IgD-negative memory B cell (primary cell): ENCODE data around the gene CLTC. TPM values are rescaled to one million over a fixed set of nuclear protein-coding genes. Genes with fewer than 3 reads are reported as not detected.

Experiments used
- H3K27ac Mint-ChIP-seq, 3 donors: one replicate each; pipeline ENCODE4 v1.8.0; 2020 to 2022; ENCODE audit warnings: mild to moderate bottlenecking in 3 of 3, mixed read lengths in 3 of 3, moderate library complexity in 1 of 3
- H3K27me3 Mint-ChIP-seq: one replicate; pipeline ENCODE4 v1.8.0; 2021; ENCODE audit warnings: mixed read lengths
- H3K36me3 Mint-ChIP-seq: one replicate; pipeline ENCODE4 v1.8.0; 2020; ENCODE audit warnings: mild to moderate bottlenecking, mixed read lengths
- H3K4me1 Mint-ChIP-seq, 3 donors: one replicate each; pipeline ENCODE4 v1.8.0; 2020 to 2022; ENCODE audit warnings: mixed read lengths in 3 of 3, mild to moderate bottlenecking in 1 of 3
- H3K4me3 Mint-ChIP-seq, 4 donors: one replicate each; pipeline ENCODE4 v1.8.0; 2020 to 2022; ENCODE audit warnings: mild to moderate bottlenecking in 4 of 4, mixed read lengths in 4 of 4, moderate library complexity in 3 of 4
- H3K9me3 Mint-ChIP-seq, 3 donors: one replicate each; pipeline ENCODE4 v1.8.0; 2020 to 2021; ENCODE audit warnings: mixed read lengths in 3 of 3, mild to moderate bottlenecking in 1 of 3
- polyA plus RNA-seq: library from polyadenylated mRNA; unstranded; fragments of 300-500 nt; fragmentation: Illumina TruSeq; gene quantifications from one replicate; pipeline ENCODE4 v1.2.3, GENCODE V29; 2021

Gene CLTC
- polyA plus RNA-seq, 1 donor from 2014 or later, result 27.8 TPM

DNA sequence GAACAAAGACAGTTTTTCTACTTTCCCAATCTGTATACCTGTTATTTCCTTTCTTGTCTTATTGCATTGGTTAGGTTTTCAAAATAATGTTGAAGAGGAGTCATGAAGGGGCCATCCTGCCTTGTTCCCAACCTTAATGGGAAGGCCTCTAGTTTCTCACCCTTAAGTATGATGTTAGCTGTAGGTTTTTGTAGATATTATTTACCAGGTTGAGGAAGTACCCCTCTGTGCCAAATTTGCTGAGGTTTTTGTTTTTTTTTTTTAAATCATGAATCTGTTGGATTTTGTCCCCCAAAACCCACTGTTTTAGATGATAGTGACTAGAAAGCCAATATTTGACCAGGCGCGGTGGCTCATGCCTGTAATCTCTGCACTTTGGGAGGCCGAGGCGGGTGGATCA lies 124.1 kb downstream of the CLTC start:
- H3K9me3 Mint-ChIP-seq, result peaks cover 0 to 4% (median 3%) of the 10 kb centered on the region in 3 donors
- H3K4me3 Mint-ChIP-seq, result no peak overlapping the region
- H3K36me3 Mint-ChIP-seq, result peaks cover 6% of the 10 kb centered on the region
- no peak overlapping the region for H3K27ac Mint-ChIP-seq
- H3K4me1 Mint-ChIP-seq, result peaks cover 3 to 5% (median 3%) of the 10 kb centered on the region in 3 donors
- H3K27me3 Mint-ChIP-seq, result no peaks in the 10 kb centered on the region

DNA sequence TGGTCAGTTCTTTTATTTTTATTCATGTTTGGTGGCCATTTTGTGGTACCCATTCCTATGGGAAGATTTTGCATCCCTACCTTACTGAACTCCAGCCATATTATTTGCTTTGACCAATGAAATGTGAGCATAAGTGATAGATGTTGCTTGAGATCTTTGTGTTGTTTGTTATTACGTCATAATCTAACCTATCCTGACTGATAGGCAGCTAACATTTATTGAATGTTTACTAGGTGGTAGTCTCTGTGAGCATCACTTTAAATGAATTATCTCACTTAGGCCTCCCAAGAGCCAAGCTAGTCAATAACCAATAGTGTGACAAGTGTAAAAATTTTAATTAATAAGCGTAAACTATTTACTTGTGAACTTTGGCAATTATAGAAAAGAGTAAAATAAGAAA lies 125.3 kb downstream of the CLTC start:
- peaks cover 6% of the 10 kb centered on the region for H3K36me3 Mint-ChIP-seq
- no peaks in the 10 kb centered on the region for H3K27me3 Mint-ChIP-seq
- H3K27ac Mint-ChIP-seq, result peak overlapping the region in 1 of 3 donors; percentile 6
- peaks cover 3 to 5% (median 3%) of the 10 kb centered on the region in 3 donors for H3K4me1 Mint-ChIP-seq
- H3K9me3 Mint-ChIP-seq, result peaks cover 0 to 4% (median 3%) of the 10 kb centered on the region in 3 donors
- no peak overlapping the region for H3K4me3 Mint-ChIP-seq

Other genes starting within 250 kb of the CLTC start
- 17.6 TPM for gene DHX40, start 54.3 kb upstream of the CLTC start, polyA plus RNA-seq
- gene PTRH2, start 87.5 kb downstream of the CLTC start, polyA plus RNA-seq, result 18.4 TPM
- gene VMP1, start 87.8 kb downstream of the CLTC start, polyA plus RNA-seq, result 35.5 TPM